Measurements from ENCODE around the gene ANK2.

ANK2 gene

GRCh38 chr4:113094802-113095201, 45.3 kb downstream of the ANK2 start:
- no peak for DNase-seq (ENCODE audit: low read depth)

DNA sequence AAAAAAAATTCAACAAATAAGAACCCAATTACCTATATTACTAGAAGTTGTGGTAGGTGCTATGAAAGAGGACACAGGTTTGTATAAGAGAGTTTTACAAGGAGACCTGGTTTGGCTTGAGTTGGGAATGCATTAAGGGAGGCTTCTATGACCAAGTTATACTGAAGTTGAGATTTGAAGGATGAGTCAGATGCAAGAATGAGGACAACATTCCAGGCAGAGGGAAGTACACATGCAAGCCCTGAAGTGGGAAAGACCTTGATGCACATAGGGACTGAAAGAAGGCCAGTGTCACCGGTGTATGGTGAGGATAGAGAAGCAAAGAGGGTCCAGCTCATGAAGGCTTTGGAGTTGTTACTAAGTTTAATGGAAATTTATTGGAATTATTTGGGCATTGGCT, 52.2 kb downstream of the ANK2 start:
- DNase-seq (ENCODE audit: low read depth), result no peak

- DNase-seq (ENCODE audit: low read depth), result no peak
These were observed 54.1 kb downstream of the ANK2 start for GRCh38 chr4:113103556-113103955.

- no peak for DNase-seq (ENCODE audit: low read depth)
These were observed 56.7 kb downstream of the ANK2 start for GRCh38 chr4:113106108-113106507.

GRCh38 chr4:113109106-113109718, 59.8 kb downstream of the ANK2 start:
- DNase-seq (ENCODE audit: low read depth), result no peak

DNA sequence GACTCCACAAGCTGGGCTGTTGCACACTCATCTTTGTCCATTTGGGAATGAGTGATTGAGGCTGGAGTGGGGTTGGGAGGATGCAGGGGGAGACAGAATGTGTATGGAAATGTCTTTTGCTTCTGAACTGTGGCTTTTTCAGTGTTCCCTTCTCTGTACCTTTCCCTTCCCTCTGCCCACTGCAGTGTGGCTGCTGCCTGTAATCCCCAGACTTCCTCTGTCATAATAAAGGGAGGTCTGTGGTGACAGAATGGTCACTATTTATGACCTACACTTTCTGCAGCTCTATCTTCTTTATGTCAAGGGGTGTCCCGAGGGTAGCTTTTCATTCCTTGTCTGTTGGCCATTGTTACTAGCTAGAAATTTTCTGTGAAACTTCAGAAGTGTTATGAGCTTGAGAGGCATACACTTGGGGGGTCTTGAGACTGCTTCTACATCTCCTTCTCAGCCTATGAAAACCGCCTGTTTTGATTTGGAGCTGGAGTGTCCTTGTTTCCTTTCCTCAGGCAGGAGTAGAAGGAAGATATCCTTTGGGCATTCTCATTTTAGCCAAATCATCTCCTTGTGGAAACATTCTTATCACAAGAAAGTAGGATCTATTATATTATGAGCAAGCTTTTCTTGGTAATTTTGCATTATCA, 63.0 kb downstream of the ANK2 start:
- DNase-seq (ENCODE audit: low read depth), result no peak

GRCh38 chr4:113113151-113113550, 63.7 kb downstream of the ANK2 start:
- DNase-seq (ENCODE audit: low read depth), result no peak

DNA sequence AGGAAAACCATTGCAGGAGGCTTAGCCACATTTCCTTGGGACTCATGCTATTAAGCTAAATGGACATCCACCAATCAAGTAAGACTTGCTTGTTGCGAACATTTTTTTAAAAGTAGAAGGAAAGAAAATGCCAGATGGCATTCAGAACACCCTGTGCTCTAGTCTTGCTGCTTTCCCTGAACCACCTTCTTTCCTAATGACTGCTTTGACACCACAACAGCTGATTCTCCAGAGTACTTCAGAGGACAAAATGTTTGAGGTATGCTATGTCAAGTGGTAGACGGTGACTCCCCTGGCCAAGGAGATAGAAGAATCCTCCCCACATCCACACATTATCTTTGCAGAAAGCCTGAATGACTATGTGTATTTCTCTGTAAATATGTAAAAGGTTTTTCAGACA, 65.4 kb downstream of the ANK2 start:
- no peak for DNase-seq (ENCODE audit: low read depth)

DNA sequence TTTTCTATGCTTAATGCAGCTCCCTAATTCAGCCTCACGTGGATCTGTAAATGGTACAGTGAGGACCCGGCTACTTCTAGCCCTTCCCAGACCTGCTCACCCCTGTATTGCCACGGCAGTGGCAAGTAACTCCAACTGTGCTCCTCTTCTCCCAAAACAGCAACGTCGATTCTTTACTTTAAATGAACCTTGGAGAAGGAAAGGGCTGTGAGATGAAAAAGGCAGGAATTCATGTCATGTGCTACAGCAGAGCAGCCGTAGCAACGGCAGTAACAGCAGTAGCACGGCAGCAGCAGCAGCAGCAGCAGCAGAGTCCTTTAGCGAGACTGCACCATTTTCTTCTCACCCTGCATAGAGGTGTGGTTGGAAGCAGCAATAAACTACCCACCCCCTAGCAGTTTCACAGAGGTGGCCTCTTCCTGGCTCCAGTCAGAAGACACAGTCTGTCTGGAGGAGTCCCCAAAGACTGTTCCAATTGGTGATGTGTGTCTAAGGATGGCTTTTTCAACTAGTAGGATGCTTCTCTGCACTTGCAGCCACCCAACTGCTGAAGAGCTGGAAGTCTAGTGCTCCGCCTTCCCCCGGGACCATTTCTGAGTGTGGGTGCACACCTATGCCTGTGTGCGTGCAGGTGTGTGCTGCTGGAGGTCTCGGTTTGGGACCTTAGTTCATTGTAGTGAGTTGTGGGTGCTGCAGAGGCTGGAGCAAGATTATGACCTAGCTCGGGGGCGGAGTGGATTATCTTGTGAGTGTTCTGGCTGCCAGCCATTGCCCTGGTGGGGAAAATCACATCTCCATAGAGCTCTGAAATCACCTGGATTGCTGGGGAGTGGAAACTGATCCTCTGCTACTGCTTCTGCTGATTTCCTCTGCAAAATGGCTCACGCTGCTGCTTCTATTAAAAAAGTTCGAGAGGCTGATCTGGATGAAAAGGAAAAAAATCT, 67.2 kb downstream of the ANK2 start:
- no peak for DNase-seq (ENCODE audit: low read depth)

- no peak for DNase-seq (ENCODE audit: low read depth)
These were observed 67.9 kb downstream of the ANK2 start for GRCh38 chr4:113117358-113117702.

DNA sequence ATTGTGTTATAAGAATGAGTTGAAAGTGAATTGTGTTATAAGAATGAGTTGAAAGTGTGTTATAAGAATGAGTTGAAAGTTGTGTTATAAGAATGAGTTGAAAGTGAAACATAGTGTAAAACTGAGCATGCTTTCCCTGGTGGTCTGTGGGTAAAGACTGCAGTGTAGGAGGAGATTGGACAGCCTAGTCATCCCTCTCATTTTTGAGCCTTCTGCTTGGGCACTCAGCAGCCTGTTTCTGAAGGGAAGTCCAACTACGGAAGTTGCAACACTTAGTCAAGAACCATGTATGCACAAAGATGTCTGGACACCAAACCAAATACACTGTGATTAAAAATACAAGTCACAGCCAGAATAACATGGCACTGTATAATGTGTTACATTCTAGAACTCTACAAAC, 72.6 kb downstream of the ANK2 start:
- DNase-seq (ENCODE audit: low read depth), result no peak

DNA sequence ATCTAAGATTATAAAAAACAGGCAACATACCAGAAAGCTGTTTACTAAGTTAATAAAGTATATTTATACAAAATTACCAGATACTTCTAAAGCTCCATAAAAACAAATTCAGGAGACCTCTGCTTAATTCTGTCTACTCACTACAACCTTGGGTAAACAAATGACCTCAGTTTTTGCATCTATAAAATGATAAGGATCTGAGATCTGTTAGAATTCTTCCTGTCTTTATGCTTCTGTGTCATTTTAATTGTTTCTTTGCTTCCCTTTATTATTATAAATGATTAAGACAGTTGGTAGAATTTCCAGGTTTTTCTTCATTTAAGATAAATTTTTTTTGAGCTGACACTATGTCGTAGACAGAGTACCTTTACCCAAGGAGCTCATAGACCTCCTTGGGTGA, 76.0 kb downstream of the ANK2 start:
- no peak for DNase-seq (ENCODE audit: low read depth)

DNA sequence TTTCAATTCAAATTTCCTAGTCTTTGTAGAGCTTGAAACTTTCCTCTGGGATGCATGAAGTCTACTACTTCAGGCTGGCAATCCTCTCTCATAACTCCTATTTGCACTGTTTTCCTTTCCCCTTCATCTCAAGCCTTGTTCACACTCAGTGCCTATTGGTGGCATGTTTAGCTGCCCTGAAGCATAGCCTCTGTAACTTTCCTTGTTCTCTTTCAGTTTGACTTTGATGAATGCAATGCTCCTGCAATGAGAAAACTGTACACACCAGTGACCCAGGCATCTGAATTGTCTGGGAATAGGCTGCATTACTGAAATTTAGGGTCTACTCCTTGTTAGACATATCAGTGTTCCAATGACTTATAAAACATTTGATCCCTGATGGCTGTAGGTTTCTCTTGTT, 81.7 kb downstream of the ANK2 start:
- no peak for DNase-seq (ENCODE audit: low read depth)

- no peak for DNase-seq (ENCODE audit: low read depth)
These were observed 82.2 kb downstream of the ANK2 start for GRCh38 chr4:113131621-113132020.

GRCh38 chr4:113141901-113142346, 92.5 kb downstream of the ANK2 start:
- no peak for DNase-seq (ENCODE audit: low read depth)

GRCh38 chr4:113142351-113142750, 92.9 kb downstream of the ANK2 start:
- no peak for DNase-seq (ENCODE audit: low read depth)

- no peak for DNase-seq (ENCODE audit: low read depth)
These were observed 94.6 kb downstream of the ANK2 start for GRCh38 chr4:113144091-113144490.

GRCh38 chr4:113145147-113145518, 95.7 kb downstream of the ANK2 start:
- no peak for DNase-seq (ENCODE audit: low read depth)

DNA sequence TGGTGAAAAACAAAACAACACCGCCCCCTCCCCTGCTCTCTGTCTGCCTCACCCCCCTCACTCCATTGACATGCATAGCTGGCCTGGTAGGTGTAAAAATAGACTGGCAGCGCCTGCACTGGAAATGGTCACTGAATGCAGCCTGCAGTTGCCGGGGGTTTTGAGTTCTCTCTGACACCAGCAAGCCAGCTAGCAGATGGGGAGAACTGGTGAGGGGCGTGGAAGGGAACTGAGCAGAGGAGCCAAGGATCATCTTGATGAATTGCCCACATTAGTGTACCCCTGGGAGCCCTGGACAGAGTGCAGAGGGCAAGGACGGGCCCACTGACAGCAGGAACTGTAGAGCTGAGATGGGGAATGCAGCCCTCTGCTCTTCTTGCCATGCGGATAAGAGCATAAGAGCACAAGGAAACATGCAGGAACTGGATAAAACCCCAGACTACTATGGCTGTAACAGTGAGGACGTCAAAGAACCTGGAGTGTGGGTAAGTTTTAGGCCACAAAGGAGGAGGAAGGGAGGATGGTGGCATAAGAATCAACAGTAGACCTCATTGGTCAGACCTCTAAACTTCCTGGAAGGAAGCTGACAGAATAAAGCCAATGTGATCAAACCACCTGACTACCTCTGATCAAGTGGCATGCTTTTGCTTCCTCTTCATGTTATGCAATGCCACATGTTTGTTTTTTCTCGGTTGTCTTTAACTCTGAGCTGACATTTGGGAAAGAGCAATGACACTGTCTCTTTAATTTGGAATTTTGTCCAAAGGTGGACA, 96.3 kb downstream of the ANK2 start:
- DNase-seq (ENCODE audit: low read depth), result no peak

- DNase-seq (ENCODE audit: low read depth), result no peak
These were observed 97.5 kb downstream of the ANK2 start for GRCh38 chr4:113146876-113147358.

DNA sequence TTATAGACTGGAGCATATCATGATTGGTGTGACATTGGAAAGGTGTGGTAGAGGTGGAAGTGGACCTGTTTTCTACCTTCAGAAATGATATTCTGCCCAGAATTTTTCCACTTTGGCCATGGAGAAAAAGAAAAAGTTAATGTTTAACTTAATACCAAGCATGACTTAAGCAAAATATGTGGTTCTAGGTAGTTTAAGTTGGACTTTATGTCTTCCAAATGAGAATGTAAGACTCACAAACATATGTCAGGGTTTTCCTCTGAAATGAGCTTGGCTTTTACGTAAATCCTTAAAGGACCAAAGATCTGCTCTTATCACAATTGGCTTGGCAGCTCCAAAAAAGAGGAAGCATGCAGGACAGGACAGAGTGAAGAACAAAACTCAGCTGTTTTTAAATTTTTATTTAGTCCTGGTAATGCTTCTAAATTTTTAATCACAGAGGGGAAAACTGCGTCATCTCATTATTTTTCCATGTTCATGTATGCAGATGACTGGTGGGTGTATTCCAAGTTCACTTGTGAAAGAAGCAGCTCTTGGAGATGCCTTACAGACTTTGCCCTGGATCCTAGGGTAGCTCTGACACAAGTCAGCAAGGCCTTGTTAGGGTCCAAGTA, 98.2 kb downstream of the ANK2 start:
- no peak for DNase-seq (ENCODE audit: low read depth)

DNA sequence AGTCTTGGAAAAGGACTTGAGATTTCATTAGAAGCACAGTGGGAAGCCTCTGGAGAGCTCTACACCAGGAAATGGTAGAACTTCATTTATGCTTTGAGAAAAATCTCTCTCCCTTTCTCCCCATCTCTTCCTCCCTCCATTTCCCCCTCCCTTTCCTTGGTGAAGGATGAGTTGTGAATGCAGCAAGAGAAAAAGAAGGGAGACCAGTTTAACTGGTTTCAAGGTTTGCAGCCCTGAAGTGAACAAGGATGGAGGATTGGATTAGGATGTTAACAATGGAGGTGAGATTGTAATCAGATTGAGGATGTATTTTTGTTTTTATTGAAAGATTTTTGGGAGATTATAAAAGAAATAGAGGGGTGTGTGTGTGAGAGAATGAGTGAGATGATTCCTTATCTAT, 99.5 kb downstream of the ANK2 start:
- DNase-seq (ENCODE audit: low read depth), result no peak

All from activated T-cell treated with anti-CD3 and anti-CD28 coated beads for 48 hours (primary cell).